Measurements from ENCODE around the gene KLHL36.

GRCh38 chr16:84604477-84605013, 43.8 kb upstream of the KLHL36 start:
- TF ChIP-seq CTCF (conservative IDR thresholded peaks at IDR 0.05; ENCODE audit: low read length), result no peak
- no peak for TF ChIP-seq EZH2phosphoT487 (IDR thresholded peaks at IDR 0.05; ENCODE audit: borderline replicate concordance)

All from Loucy (cell line).